ENCODE results near the gene PLA2G6.

The PLA2G6 gene

GRCh38 chr22:38074181-38075104 lies 107.2 kb downstream of the PLA2G6 start:
- DNase-seq (ENCODE audit: low read depth in 4 of 4, low spot score in 1 of 4) = no peak

GRCh38 chr22:38073150-38074130 lies 108.2 kb downstream of the PLA2G6 start:
- no peak for DNase-seq (ENCODE audit: low read depth in 4 of 4, low spot score in 1 of 4)

GRCh38 chr22:38072322-38073149 lies 109.1 kb downstream of the PLA2G6 start:
- DNase-seq (ENCODE audit: low read depth in 4 of 4, low spot score in 1 of 4) = no peak

- no peak for DNase-seq (ENCODE audit: low read depth in 4 of 4, low spot score in 1 of 4)
Measured at GRCh38 chr22:38071421-38072321, 110.0 kb downstream of the PLA2G6 start.

GRCh38 chr22:38070250-38070921 lies 111.2 kb downstream of the PLA2G6 start:
- DNase-seq (ENCODE audit: low read depth in 4 of 4, low spot score in 1 of 4) = no peak

GRCh38 chr22:38069372-38070249 lies 112.0 kb downstream of the PLA2G6 start:
- DNase-seq (ENCODE audit: low read depth in 4 of 4, low spot score in 1 of 4) = no peak

- no peak for DNase-seq (ENCODE audit: low read depth in 4 of 4, low spot score in 1 of 4)
Measured at GRCh38 chr22:38068641-38069371, 112.8 kb downstream of the PLA2G6 start.

GRCh38 chr22:38067761-38068360 lies 113.8 kb downstream of the PLA2G6 start:
- no peak for DNase-seq (ENCODE audit: low read depth in 4 of 4, low spot score in 1 of 4)

- DNase-seq (ENCODE audit: low read depth in 4 of 4, low spot score in 1 of 4) = no peak
Measured at GRCh38 chr22:38067028-38067415, 114.6 kb downstream of the PLA2G6 start.

- DNase-seq (ENCODE audit: low read depth in 4 of 4, low spot score in 1 of 4) = no peak
Measured at GRCh38 chr22:38066381-38067027, 115.1 kb downstream of the PLA2G6 start.

GRCh38 chr22:38065539-38065938 lies 116.1 kb downstream of the PLA2G6 start:
- DNase-seq (ENCODE audit: low read depth in 4 of 4, low spot score in 1 of 4) = no peak

GRCh38 chr22:38062791-38063190 lies 118.8 kb downstream of the PLA2G6 start:
- DNase-seq (ENCODE audit: low read depth in 4 of 4, low spot score in 1 of 4) = no peak
